Measurements from ENCODE around the gene TOM1L1.

DNA sequence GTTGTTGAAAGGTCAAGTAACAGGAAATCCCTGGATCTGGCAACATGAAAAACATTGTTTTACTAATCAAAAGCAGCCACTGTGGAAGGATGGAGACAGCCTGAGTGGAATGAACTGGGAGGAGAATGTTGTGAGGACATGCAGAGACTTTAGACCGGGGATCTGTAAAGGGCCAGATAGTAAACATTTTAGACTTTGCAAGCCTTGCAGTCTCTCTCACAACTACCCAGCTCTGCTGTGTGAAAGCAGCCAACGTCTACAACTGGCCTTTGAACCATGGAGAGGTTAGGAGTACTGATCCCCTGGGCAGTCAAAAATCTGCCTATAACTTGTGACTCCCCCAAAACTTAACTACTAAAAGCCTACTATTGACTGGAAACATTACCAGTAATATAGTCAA is 41.5 kb upstream of the TOM1L1 start:
- TF ChIP-seq FOXJ3 (CRISPR knock-in tag; IDR thresholded peaks at IDR 0.05; ENCODE audit: borderline replicate concordance), result no peak
- TF ChIP-seq CREB1 (CRISPR knock-in tag; IDR thresholded peaks at IDR 0.05), result no peak
- no peak for TF ChIP-seq CTCF (IDR thresholded peaks at IDR 0.05)
- no peak for TF ChIP-seq ELF4 (CRISPR knock-in tag; IDR thresholded peaks at IDR 0.05; ENCODE audit: low read depth)
- no peak for TF ChIP-seq JUN (CRISPR knock-in tag; IDR thresholded peaks at IDR 0.05)
- TF ChIP-seq NR3C1 (CRISPR knock-in tag; conservative IDR thresholded peaks at IDR 0.05; ENCODE audit: low read depth), result no peak
- TF ChIP-seq, protein P1, sequence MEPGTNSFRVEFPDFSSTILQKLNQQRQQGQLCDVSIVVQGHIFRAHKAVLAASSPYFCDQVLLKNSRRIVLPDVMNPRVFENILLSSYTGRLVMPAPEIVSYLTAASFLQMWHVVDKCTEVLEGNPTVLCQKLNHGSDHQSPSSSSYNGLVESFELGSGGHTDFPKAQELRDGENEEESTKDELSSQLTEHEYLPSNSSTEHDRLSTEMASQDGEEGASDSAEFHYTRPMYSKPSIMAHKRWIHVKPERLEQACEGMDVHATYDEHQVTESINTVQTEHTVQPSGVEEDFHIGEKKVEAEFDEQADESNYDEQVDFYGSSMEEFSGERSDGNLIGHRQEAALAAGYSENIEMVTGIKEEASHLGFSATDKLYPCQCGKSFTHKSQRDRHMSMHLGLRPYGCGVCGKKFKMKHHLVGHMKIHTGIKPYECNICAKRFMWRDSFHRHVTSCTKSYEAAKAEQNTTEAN (CRISPR knock-in tag; IDR thresholded peaks at IDR 0.05), result no peak
